Right atrium auricular region (tissue), 2 donors: ENCODE data around the gene SNIP1. TPM values are rescaled to one million over a fixed set of nuclear protein-coding genes. Genes with fewer than 3 reads are reported as not detected.

Experiments
- DNase-seq: peaks from one replicate; pipeline ENCODE4 v3.0.0-alpha.2; 2019; ENCODE audit warnings: low spot score
- H3K27ac ChIP-seq, 2 donors: fragments of 200-600 bp; sonication (generic); 1 replicate in 1 of 2; 2 replicates in 1 of 2; pipeline ENCODE4 v1.5.1; 2016 to 2019
- H3K27me3 ChIP-seq, 2 donors: fragments of 200-600 bp; sonication (generic); one replicate each; pipeline versions ENCODE4 v1.5.1 to v1.6.0; 2017 to 2019
- H3K36me3 ChIP-seq: fragments of 200-600 bp; sonication (generic); one replicate; pipeline ENCODE4 v1.5.1; 2016
- H3K4me1 ChIP-seq, 2 donors: fragments of 200-600 bp; sonication (generic); one replicate each; pipeline versions ENCODE4 v1.5.1 to v1.6.0; 2017 to 2019
- H3K4me3 ChIP-seq, 2 donors: fragments of 200-600 bp; sonication (generic); 1 replicate in 1 of 2; 2 replicates in 1 of 2; pipeline ENCODE4 v1.5.1; 2017 to 2019; ENCODE audit warnings: mild to moderate bottlenecking in 1 of 2, moderate library complexity in 1 of 2
- H3K9me3 ChIP-seq, 2 donors: fragments of 200-600 bp; sonication (generic); one replicate each; pipeline ENCODE4 v1.5.1; 2019
- total RNA-seq, 2 donors: library from RNA; depleted of rRNA; stranded (reverse); fragments of >200 nt; gene quantifications; one replicate each; pipeline ENCODE4 v1.1.0, GENCODE V29; 2016
- TF ChIP-seq, protein P1 (sequence below), 2 donors: fragments of 200-600 bp; sonication (generic); IDR thresholded peaks; one replicate each; pipeline ENCODE4 v1.5.1; 2019; ENCODE audit warnings: antibody characterized with exemption in 2 of 2

SNIP1 gene
- total RNA-seq, 2 donors from 2014 or later, result 4.4 to 12.0 TPM

DNA sequence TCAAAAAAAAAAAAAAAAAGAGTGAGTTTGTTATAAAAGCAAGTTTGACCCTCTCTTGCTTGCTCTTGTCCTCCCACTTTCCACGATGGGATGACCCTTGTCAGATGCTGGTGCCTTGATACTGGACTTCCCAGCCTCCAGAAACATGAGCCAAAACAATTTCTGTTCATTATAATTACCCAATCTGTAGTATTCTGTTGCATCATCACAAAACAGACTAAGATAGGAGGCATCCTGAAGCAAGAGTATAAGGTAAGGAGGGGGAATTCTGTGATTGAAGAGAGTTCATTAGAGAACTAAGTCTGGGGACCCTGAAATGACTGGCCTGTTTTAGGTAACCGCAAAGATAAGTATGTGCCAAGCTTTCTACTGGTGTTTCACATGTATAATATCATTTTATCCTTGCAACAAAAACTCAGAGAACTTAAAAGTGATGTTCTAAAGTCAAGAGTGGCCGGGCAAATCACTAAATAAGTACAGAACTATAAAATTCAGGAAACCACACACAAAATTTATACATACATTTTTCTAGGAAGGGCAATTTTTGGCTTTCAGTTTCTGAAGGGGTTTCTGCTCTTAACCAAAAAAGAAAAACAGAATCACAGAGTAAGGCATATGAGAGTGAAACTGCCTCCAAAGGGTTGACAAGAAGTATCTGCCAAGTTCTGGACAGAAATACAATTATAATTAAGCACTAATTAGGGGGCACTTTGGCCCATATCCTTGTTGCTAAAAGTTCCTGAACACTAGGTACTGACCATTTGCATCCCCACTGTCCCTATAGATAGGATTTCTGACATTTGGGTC is 16.6 kb upstream of the SNIP1 start:
- Histone ChIP-seq H3K4me3 (no peak overlapping the region), H3K27ac (no peak overlapping the region), H3K4me1 (no peaks in the 10 kb centered on the region), H3K36me3 (peaks cover 100% of the 10 kb centered on the region), H3K27me3 (no peaks in the 10 kb centered on the region), H3K9me3 (no peaks in the 10 kb centered on the region)
- DNase-seq, result no peak
- TF ChIP-seq, protein P1, sequence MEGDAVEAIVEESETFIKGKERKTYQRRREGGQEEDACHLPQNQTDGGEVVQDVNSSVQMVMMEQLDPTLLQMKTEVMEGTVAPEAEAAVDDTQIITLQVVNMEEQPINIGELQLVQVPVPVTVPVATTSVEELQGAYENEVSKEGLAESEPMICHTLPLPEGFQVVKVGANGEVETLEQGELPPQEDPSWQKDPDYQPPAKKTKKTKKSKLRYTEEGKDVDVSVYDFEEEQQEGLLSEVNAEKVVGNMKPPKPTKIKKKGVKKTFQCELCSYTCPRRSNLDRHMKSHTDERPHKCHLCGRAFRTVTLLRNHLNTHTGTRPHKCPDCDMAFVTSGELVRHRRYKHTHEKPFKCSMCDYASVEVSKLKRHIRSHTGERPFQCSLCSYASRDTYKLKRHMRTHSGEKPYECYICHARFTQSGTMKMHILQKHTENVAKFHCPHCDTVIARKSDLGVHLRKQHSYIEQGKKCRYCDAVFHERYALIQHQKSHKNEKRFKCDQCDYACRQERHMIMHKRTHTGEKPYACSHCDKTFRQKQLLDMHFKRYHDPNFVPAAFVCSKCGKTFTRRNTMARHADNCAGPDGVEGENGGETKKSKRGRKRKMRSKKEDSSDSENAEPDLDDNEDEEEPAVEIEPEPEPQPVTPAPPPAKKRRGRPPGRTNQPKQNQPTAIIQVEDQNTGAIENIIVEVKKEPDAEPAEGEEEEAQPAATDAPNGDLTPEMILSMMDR (IDR thresholded peaks at IDR 0.05), result no peak

DNA sequence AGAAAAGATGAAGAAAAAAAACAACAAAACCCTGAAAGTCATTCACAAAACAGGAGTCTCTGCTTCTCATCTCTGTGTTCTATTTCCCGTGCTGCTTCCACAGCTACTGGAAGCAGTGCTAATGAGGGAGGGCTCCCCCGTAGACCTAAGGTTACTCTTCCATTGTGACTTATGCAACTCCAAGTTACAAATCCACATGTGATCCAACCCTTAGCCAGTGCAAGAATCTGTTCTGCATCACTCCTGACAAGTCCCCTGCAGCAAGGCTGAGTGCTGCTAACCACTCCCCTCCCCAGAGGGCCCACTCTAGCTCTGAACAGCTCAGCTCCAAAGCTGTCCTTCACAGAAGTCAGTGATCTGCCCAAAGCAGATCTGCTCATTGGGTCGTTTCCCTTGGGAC is 12.9 kb upstream of the SNIP1 start:
- TF ChIP-seq, protein P1 (IDR thresholded peaks at IDR 0.05), result no peak
- no peak for DNase-seq
- H3K27me3 ChIP-seq, result no peaks in the 10 kb centered on the region
- no peak overlapping the region for H3K4me3 ChIP-seq
- H3K36me3 ChIP-seq, result peaks cover 75% of the 10 kb centered on the region
- no peaks in the 10 kb centered on the region for H3K4me1 ChIP-seq
- no peaks in the 10 kb centered on the region for H3K9me3 ChIP-seq
- no peak overlapping the region for H3K27ac ChIP-seq

DNA sequence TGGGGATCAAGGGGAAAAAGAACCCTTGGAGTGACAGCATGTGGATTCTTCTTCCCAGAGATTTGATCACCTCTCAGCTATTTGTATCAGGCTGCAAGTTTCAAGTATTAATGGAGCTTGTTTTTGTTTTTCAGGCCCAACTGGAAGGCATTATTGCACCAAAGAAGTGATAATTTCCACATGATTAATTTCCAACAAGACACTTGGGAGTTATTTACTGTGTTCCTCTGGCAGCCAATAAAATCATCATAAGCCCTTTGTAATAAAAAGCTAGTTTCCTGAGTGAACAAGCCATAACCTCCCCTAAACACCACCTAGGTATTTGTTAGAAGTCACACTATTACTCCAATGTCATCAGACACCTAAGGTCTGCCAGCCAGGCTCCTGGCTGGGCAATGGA is 10.8 kb upstream of the SNIP1 start:
- H3K36me3 ChIP-seq, result peaks cover 54% of the 10 kb centered on the region
- H3K4me3 ChIP-seq, result no peak overlapping the region
- no peak for DNase-seq
- no peaks in the 10 kb centered on the region for H3K9me3 ChIP-seq
- H3K27me3 ChIP-seq, result no peaks in the 10 kb centered on the region
- H3K4me1 ChIP-seq, result no peaks in the 10 kb centered on the region
- no peak overlapping the region for H3K27ac ChIP-seq
- TF ChIP-seq, protein P1 (IDR thresholded peaks at IDR 0.05), result no peak

DNA sequence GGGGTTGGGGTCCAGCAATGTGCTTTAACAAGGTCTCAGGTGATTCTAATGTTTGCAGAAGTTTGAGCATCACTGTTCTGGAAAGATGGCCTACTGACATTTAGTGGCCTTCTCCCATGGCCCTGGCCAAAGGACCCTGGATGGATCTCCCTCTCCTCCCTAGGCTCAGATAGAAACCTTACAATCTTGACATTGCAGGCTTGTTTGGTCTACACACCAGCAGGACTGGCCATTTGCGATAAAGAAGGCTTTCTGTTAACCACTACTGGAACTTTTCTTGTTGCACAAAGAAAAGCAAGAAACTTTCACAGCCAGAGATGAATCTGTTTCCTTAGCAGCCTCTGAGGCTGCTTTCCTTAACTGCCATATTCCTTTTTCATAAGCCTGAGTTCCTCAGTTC is 8.9 kb upstream of the SNIP1 start:
- Histone ChIP-seq H3K9me3 (no peaks in the 10 kb centered on the region), H3K36me3 (peaks cover 35% of the 10 kb centered on the region), H3K4me3 (no peak overlapping the region), H3K27me3 (no peaks in the 10 kb centered on the region), H3K27ac (no peak overlapping the region), H3K4me1 (no peaks in the 10 kb centered on the region)
- no peak for DNase-seq
- TF ChIP-seq, protein P1 (IDR thresholded peaks at IDR 0.05), result no peak

DNA sequence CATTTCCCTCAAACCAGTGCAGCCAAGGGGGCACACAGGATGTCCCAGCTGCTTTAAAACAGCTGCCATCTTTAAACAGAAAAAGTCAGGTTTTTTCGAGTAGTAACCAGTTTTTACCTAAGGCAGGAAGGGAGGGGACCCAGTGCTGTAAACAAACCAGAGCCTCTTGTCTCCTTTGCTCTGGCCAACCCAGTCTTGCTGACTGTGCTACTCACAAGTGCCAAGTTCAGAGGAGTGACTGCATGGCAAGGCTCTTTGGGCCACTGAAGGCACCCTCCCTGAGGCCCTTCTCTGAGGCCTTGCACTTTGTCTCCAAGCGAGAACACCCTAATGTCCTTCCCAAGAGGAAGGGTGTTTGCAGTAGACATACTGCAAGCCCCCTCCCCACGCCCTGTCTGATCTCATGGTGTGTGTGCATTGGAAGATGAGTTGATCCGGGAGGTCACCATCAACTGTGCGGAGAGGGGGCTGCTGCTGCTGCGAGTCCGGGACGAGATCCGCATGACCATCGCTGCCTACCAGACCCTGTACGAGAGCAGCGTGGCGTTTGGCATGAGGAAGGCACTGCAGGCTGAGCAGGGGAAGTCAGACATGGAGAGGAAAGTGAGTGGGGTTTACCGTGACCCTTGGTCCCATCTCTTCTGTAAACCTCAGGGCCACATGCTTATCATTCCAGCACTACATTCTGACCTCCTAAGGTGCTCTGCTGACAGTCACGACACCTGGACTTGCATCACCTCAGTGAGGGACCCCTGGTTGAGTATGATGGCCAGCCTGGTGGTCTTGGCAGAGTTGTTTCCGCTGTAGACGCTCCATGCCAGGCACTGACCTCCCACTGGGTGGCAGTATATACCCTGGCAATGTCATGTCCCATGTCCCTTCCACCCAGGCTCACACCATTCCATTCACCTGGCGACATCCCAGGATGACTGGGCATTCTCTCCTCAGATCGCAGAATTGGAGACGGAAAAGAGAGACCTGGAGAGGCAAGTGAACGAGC is 7.3 kb upstream of the SNIP1 start:
- Histone ChIP-seq H3K27me3 (no peaks in the 10 kb centered on the region), H3K36me3 (peaks cover 19% of the 10 kb centered on the region), H3K4me1 (peaks cover 0 to 12% of the 10 kb centered on the region in 2 donors), H3K4me3 (no peak overlapping the region), H3K9me3 (no peaks in the 10 kb centered on the region), H3K27ac (no peak overlapping the region)
- TF ChIP-seq, protein P1 (IDR thresholded peaks at IDR 0.05), result peak in 1 of 2 donors; percentile 35
- DNase-seq, result no peak
